Liver (tissue), 9 donors: ENCODE measurements around the gene RRM2. TPM values are rescaled to one million over a fixed set of nuclear protein-coding genes. Genes with fewer than 3 reads are reported as not detected.

Experiments used
- DNase-seq: peaks from one replicate; pipeline ENCODE4 v3.0.0-alpha.2; 2017; ENCODE audit warnings: low spot score
- H3K27ac ChIP-seq, 2 donors: one replicate each; pipeline ENCODE4 v1.7.0; 2013; ENCODE audit warnings: inconsistent platforms in 2 of 2, low read length in 2 of 2, control low read depth in 1 of 2, low read depth in 1 of 2, mild to moderate bottlenecking in 1 of 2
- H3K27me3 ChIP-seq, 4 donors: one replicate each; pipeline versions ENCODE4 v1.6.1 to v1.7.0; 2013; ENCODE audit warnings: low read length in 3 of 4, inconsistent platforms in 1 of 4, mild to moderate bottlenecking in 1 of 4, moderate library complexity in 1 of 4; ENCODE audit not compliant: control insufficient read depth in 4 of 4, insufficient read depth in 4 of 4
- H3K36me3 ChIP-seq, 4 donors: one replicate each; pipeline versions ENCODE4 v1.6.1 to v1.7.0; 2013; ENCODE audit warnings: low read length in 3 of 4, mild to moderate bottlenecking in 3 of 4, low read depth in 1 of 4, moderate library complexity in 1 of 4; ENCODE audit not compliant: control insufficient read depth in 4 of 4, insufficient read depth in 3 of 4
- H3K4me1 ChIP-seq, 4 donors: one replicate each; pipeline versions ENCODE4 v1.6.1 to v1.7.0; 2013; ENCODE audit warnings: low read length in 3 of 4, mild to moderate bottlenecking in 3 of 4, moderate library complexity in 1 of 4; ENCODE audit not compliant: control insufficient read depth in 4 of 4, insufficient read depth in 4 of 4
- H3K4me3 ChIP-seq, 3 donors: one replicate each; pipeline versions ENCODE4 v1.6.1 to v1.7.0; 2013; ENCODE audit warnings: low read length in 3 of 3, control low read depth in 1 of 3, low read depth in 1 of 3, mild to moderate bottlenecking in 1 of 3
- H3K9ac ChIP-seq, 2 donors: one replicate each; pipeline ENCODE4 v1.7.0; 2013; ENCODE audit warnings: low read length in 2 of 2, mild to moderate bottlenecking in 2 of 2, moderate library complexity in 2 of 2, control low read depth in 1 of 2, low read depth in 1 of 2
- H3K9me3 ChIP-seq, 4 donors: one replicate each; pipeline versions ENCODE4 v1.6.1 to v1.7.0; 2013; ENCODE audit warnings: low read length in 3 of 4; ENCODE audit not compliant: control insufficient read depth in 4 of 4
- CTCF ChIP-seq: fragments of 150-350 bp; IDR thresholded peaks from 2 replicates; pipeline ENCODE4 v1.5.1; 2017; ENCODE audit warnings: improper control_type of control experiment, low read depth, low read length; ENCODE audit not compliant: missing input control
- FOXA1 ChIP-seq: IDR thresholded peaks from 2 replicates; pipeline ENCODE4 v1.6.1; 2016; ENCODE audit warnings: antibody characterized with exemption
- GABPA ChIP-seq, 2 donors: IDR thresholded peaks in 1 of 2; conservative IDR thresholded peaks in 1 of 2; 2 replicates each; pipeline ENCODE4 v1.6.1; 2016; ENCODE audit warnings: antibody characterized with exemption in 2 of 2, mild to moderate bottlenecking in 1 of 2, moderate library complexity in 1 of 2
- HNF4A ChIP-seq, 2 donors: conservative IDR thresholded peaks; 2 replicates each; pipeline ENCODE4 v1.6.1; 2016; ENCODE audit warnings: antibody characterized with exemption in 2 of 2, mild to moderate bottlenecking in 2 of 2
- HNF4G ChIP-seq: IDR thresholded peaks from 2 replicates; pipeline ENCODE4 v1.6.1; 2016; ENCODE audit warnings: antibody characterized with exemption
- JUND ChIP-seq, 2 donors: IDR thresholded peaks; 2 replicates each; pipeline ENCODE4 v1.6.1; 2016; ENCODE audit warnings: antibody characterized with exemption in 2 of 2
- RAD21 ChIP-seq, 2 donors: IDR thresholded peaks; 2 replicates each; pipeline ENCODE4 v1.6.1; 2016; ENCODE audit warnings: antibody characterized with exemption in 2 of 2, mild to moderate bottlenecking in 2 of 2
- REST ChIP-seq: IDR thresholded peaks from 2 replicates; pipeline ENCODE4 v1.6.1; 2016; ENCODE audit warnings: antibody characterized with exemption, mild to moderate bottlenecking
- RXRA ChIP-seq, 2 donors: IDR thresholded peaks; 2 replicates each; pipeline ENCODE4 v1.6.1; 2017 to 2018; ENCODE audit warnings: antibody characterized with exemption in 2 of 2, mild to moderate bottlenecking in 1 of 2
- SP1 ChIP-seq: IDR thresholded peaks from 2 replicates; pipeline ENCODE4 v1.6.1; 2018; ENCODE audit warnings: antibody characterized with exemption, mild to moderate bottlenecking
- TAF1 ChIP-seq: conservative IDR thresholded peaks from 2 replicates; pipeline ENCODE4 v1.6.1; 2016; ENCODE audit warnings: antibody characterized with exemption, mild to moderate bottlenecking
- YY1 ChIP-seq: IDR thresholded peaks from 2 replicates; pipeline ENCODE4 v1.6.1; 2016; ENCODE audit warnings: antibody characterized with exemption, mild to moderate bottlenecking
- ZBTB33 ChIP-seq: IDR thresholded peaks from 2 replicates; pipeline ENCODE4 v1.6.1; 2016; ENCODE audit warnings: antibody characterized with exemption
- WGBS: extraction: QIAGEN DNeasy Blood & Tissue Kit; methylation state at CpG from one replicate; pipeline ENCODE4 v1.1.7; 2013; 5-methylcytosine and 5-hydroxymethylcytosine counted together
- polyA plus RNA-seq, 2 donors: library from polyadenylated mRNA; stranded (reverse) in 1 of 2; unstranded in 1 of 2; fragments of 200-250 nt in 1 of 2; fragments of >200 nt in 1 of 2; fragmentation: Nextera tagmentation in 1 of 2; extraction: Ambion mirVana in 1 of 2; gene quantifications; one replicate each; pipeline versions ENCODE4 v1.2.1 to v1.2.3, GENCODE V29; 2013 to 2015
- total RNA-seq, 2 donors: library from RNA; depleted of rRNA; stranded (reverse); fragments of >200 nt; gene quantifications; one replicate each; pipeline ENCODE4 v1.2.3, GENCODE V29; 2014
- donor health status: healthy.
- donor health status: healthy.
- donor health status: healthy.
- donor health status: healthy.
- donor health status: healthy.

The RRM2 gene
- total and polyA plus RNA-seq, 4 donors, result 3.9 to 124 (median 18.5) TPM

DNA sequence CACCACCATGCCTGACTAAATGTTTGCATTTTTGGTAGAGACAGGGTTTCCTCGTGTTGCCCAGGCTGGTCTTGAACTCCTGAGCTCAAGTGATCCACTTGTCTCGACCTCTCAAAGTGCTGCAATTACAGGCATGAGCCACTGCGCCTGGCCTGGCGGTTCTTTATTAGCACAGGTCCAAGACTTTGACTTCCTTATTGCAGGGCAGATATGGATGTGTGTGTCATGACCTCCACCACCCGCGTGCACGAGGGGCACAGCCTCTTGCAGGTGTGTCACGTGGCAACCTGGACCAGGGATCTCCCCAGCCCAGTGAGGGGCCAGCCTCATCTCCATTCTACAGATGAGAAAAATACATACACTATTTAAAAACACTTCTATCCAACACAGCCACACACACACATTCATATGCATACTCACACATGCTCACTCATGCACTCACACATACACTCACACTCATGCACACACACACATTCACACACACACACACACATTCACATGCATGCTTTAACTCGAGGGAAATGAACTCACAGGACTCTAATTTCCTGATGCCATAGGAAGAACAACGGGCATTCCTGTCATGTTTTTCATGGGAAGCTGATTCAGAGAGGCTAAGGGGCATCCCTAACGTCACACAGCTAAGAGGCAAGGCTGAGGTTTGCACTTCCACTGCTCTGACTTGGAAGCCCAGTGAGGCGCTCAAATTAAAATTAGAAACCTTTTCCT, 38.8 kb downstream of the RRM2 start:
- H3K36me3 ChIP-seq, result no peaks in the 10 kb centered on the region
- WGBS, result 81% methylated on average over 12 of the region's 12 CpGs
- H3K9ac ChIP-seq, result no peak overlapping the region
- H3K9me3 ChIP-seq, result no peaks in the 10 kb centered on the region
- H3K4me1 ChIP-seq, result no peaks in the 10 kb centered on the region
- TF ChIP-seq SP1 (no peak), ZBTB33 (no peak), RAD21 (IDR thresholded peaks at IDR 0.05) (no peak), GABPA (IDR thresholded peaks at IDR 0.05 in 1 of 2, conservative IDR thresholded peaks at IDR 0.05 in 1 of 2) (no peak), FOXA1 (no peak)
- no peak overlapping the region for H3K27ac ChIP-seq
- DNase-seq, result no peak
- no peaks in the 10 kb centered on the region for H3K27me3 ChIP-seq
- no peak overlapping the region for H3K4me3 ChIP-seq

DNA sequence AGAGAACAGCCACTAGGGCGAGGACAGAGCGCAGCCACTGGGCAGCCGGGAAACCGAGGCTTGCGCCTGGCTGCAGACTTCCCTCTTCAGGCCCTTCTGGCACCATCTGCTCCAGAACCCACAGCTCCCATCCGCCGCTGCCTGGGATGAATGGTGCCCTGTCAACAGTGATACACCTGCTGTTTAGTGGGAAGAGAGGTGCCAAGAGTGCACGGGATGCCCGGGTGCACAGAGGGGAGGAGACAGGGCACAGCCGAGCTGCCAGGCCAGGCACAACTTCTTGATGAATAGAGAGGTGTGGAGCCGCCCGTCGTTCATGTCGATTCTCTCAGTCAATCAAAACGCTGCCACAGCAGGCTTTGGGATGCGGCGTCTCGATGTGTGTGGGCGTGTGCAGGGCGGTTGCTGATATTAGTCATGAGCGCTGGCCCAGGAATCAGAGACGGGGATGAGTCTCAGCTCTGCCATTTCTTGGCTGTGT, 39.5 kb downstream of the RRM2 start:
- Histone ChIP-seq H3K4me3 (no peak overlapping the region), H3K36me3 (no peaks in the 10 kb centered on the region), H3K9ac (no peak overlapping the region), H3K9me3 (no peaks in the 10 kb centered on the region), H3K27ac (no peak overlapping the region), H3K4me1 (no peaks in the 10 kb centered on the region), H3K27me3 (no peaks in the 10 kb centered on the region)
- DNase-seq, result no peak
- WGBS, result 88% methylated on average over 22 of the region's 22 CpGs
- TF ChIP-seq CTCF (no peak), JUND (IDR thresholded peaks at IDR 0.05) (no peak), HNF4A (conservative IDR thresholded peaks at IDR 0.05) (no peak)

DNA sequence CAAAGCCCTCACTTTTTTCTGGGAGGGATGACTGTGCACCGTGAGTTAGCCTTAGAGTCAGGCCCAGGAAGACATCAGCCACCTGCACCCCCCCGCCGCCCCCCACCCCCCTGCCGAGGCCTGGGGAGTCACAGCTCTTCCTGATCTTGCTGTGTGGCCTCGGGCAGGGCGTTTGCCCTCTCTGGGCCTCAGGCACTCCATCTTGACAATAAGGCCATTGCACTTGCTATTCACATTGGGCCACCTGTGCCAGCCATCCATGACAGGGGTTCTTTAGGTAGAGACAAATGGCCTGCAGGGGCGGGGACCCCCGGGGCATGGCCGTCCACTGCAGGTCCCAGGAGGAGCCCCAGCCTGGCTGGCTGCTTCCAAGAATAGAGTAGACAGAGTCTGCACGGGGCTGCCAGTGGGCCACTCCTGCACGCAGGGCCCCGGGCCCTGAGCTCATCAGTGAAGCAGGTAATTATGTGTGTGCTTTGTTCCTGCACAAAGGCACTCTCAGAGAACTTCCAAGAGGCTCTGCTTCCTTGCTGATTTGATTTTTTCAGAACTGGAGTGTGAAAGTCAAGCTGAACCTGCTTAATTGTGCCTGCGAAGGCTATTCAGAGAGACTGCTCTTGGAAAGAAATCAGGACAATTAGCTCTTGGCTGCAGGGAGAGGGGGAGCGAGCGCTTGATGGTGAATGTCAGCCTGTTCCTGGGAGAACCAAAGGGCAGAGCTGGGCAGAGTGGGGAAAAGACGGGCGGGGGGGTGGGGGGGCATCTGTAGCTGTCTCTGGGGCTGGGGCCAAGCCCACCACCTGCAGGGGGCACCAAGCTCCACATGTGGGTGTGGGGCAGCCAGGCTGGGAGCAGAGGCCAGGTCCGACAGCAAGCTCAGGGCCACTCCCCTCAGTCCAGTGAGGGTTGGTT, 40.3 kb downstream of the RRM2 start:
- Histone ChIP-seq H3K27ac (no peak overlapping the region), H3K27me3 (no peaks in the 10 kb centered on the region), H3K36me3 (no peaks in the 10 kb centered on the region), H3K4me3 (no peak overlapping the region), H3K4me1 (no peaks in the 10 kb centered on the region), H3K9ac (no peak overlapping the region), H3K9me3 (no peaks in the 10 kb centered on the region)
- 87% methylated on average over 18 of the region's 18 CpGs for WGBS
- TF ChIP-seq JUND (IDR thresholded peaks at IDR 0.05) (no peak), TAF1 (no peak), REST (no peak), SP1 (no peak), RXRA (IDR thresholded peaks at IDR 0.05) (no peak), RAD21 (IDR thresholded peaks at IDR 0.05) (no peak), HNF4G (no peak), YY1 (no peak), ZBTB33 (no peak)
- no peak for DNase-seq
